ENCODE data around the gene CD48. TPM values are rescaled to one million over a fixed set of nuclear protein-coding genes. Genes with fewer than 3 reads are reported as not detected.

Gene CD48
- total and polyA plus RNA-seq, 2 donors (not counting 1 experiment from before 2014, with no cell fraction given) = 252 to 428 TPM

- H3K4me3 Mint-ChIP-seq = no peak overlapping the region
- WGBS (ENCODE audit: insufficient coverage) = no CpG with 5 or more reads among the region's 2 CpGs
These were observed 43.8 kb upstream of the CD48 start for GRCh38 chr1:160755461-160755860.

DNA sequence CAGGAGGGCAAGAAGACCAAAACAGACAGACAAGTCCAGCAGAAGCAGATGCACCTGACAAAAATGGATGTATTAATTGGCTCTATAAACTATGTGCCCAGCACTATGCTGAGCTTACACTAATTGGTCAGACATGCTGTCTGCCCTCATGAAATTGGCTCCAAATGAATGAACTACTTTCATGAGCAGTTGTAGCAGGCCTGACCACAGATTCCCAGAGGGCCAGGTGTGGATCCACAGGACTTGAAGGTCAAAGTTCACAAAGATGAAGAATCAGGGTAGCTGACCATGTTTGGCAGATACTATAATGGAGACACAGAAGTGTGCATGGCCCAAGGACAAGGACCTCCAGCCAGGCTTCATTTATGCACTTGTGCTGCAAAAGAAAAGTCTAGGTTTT lies 42.0 kb upstream of the CD48 start:
- Histone ChIP-seq H2AFZ (ENCODE audit: insufficient read depth, low read depth, low read length, poor library complexity, severe bottlenecking) (no peak overlapping the region), H3K9me3 (ENCODE audit: control extremely low read depth in 1 of 3, control insufficient read depth in 2 of 3, insufficient read depth in 1 of 3, low read length in 2 of 3) (no peaks in the 10 kb centered on the region), H4K20me1 (ENCODE audit: control insufficient read depth, insufficient read depth, low read length, poor library complexity, severe bottlenecking) (no peaks in the 10 kb centered on the region), H3K4me1 (ENCODE audit: control insufficient read depth in 2 of 2, insufficient read depth in 2 of 2, low read length in 2 of 2) (no peaks in the 10 kb centered on the region), H3K27me3 (replicated peaks in 1 of 4; ENCODE audit: control extremely low read depth in 1 of 4, control insufficient read depth in 3 of 4, insufficient read depth in 4 of 4, low read length in 3 of 4) (no peaks in the 10 kb centered on the region), H3K27ac (ENCODE audit: low read length in 2 of 2) (no peak overlapping the region), H3K36me3 (replicated peaks in 1 of 2; ENCODE audit: control extremely low read depth in 1 of 2, control insufficient read depth in 1 of 2, extremely low read depth in 1 of 2, insufficient read depth in 2 of 2, low read length in 1 of 2) (peaks cover 0 to 8% of the 10 kb centered on the region in 2 experiments), H3K79me2 (ENCODE audit: control insufficient read depth, insufficient read depth, low read length) (no peaks in the 10 kb centered on the region), H3K9ac (ENCODE audit: low read length) (no peak overlapping the region), H3K4me3 (ENCODE audit: control extremely low read depth in 1 of 5, extremely low read depth in 1 of 5, insufficient read depth in 1 of 5, low read depth in 2 of 5, low read length in 4 of 5) (no peak overlapping the region), H3K4me2 (replicated peaks; ENCODE audit: low read depth, low read length, poor library complexity, severe bottlenecking) (no peak overlapping the region)
- ChIA-PET POLR2A (no interaction called here), CTCF (no interaction called here)
- DNase-seq = no peak
- Mint-ChIP-seq H3K27ac (no peak overlapping the region), H3K4me3 (no peak overlapping the region), H3K4me1 (peaks cover 15% of the 10 kb centered on the region), H3K9me3 (ENCODE audit: insufficient read depth) (no peaks in the 10 kb centered on the region), H3K27me3 (no peaks in the 10 kb centered on the region)
- no peak for ATAC-seq (ENCODE audit: low read depth)
- intact Hi-C loops (cut with micrococcal nuclease) = no loop called here
- TF ChIP-seq EZH2 (IDR thresholded peaks at IDR 0.05; ENCODE audit: borderline replicate concordance, insufficient read depth, low read depth, low read length, poor library complexity, severe bottlenecking) (no peak), CTCF (IDR thresholded peaks at IDR 0.05) (no peak)

More at GRCh38 chr1:160755461-160755860, 43.8 kb upstream of the CD48 start:
- H3K79me2 ChIP-seq (ENCODE audit: control insufficient read depth, insufficient read depth, low read length) = no peaks in the 10 kb centered on the region
- H3K27me3 ChIP-seq (replicated peaks in 1 of 4; ENCODE audit: control extremely low read depth in 1 of 4, control insufficient read depth in 3 of 4, insufficient read depth in 4 of 4, low read length in 3 of 4) = no peaks in the 10 kb centered on the region
- H3K27ac ChIP-seq (ENCODE audit: low read length in 2 of 2) = no peak overlapping the region
- H3K36me3 ChIP-seq (replicated peaks in 1 of 2; ENCODE audit: control extremely low read depth in 1 of 2, control insufficient read depth in 1 of 2, extremely low read depth in 1 of 2, insufficient read depth in 2 of 2, low read length in 1 of 2) = peaks cover 0 to 5% of the 10 kb centered on the region in 2 experiments
- H3K4me1 ChIP-seq (ENCODE audit: control insufficient read depth in 2 of 2, insufficient read depth in 2 of 2, low read length in 2 of 2) = no peaks in the 10 kb centered on the region
- H3K27ac Mint-ChIP-seq = no peak overlapping the region
- peaks cover 0 to under 1% (median 0%) of the 10 kb centered on the region in 3 donors for H3K9me3 ChIP-seq (ENCODE audit: control extremely low read depth in 1 of 3, control insufficient read depth in 2 of 3, insufficient read depth in 1 of 3, low read length in 2 of 3)
- ChIA-PET CTCF (interaction anchor here (1.1 to 1.8 kb wide), 5 partner anchors 20 to 196 kb away, joined by 3 to 6 read pairs (median 4); no protein-coding TSS in a partner anchor), POLR2A (interaction anchor here (0.6 kb wide), 1 partner anchor 65 kb away, joined by 6 read pairs; no protein-coding TSS in a partner anchor)
- no peak overlapping the region for H3K4me2 ChIP-seq (replicated peaks; ENCODE audit: low read depth, low read length, poor library complexity, severe bottlenecking)
- H4K20me1 ChIP-seq (ENCODE audit: control insufficient read depth, insufficient read depth, low read length, poor library complexity, severe bottlenecking) = no peaks in the 10 kb centered on the region
- H2AFZ ChIP-seq (ENCODE audit: insufficient read depth, low read depth, low read length, poor library complexity, severe bottlenecking) = no peak overlapping the region
- H3K4me1 Mint-ChIP-seq = peaks cover 12% of the 10 kb centered on the region
- no peak overlapping the region for H3K9ac ChIP-seq (ENCODE audit: low read length)
- TF ChIP-seq EZH2 (IDR thresholded peaks at IDR 0.05; ENCODE audit: borderline replicate concordance, insufficient read depth, low read depth, low read length, poor library complexity, severe bottlenecking) (no peak), CTCF (IDR thresholded peaks at IDR 0.05) (no peak)
- ATAC-seq (ENCODE audit: low read depth) (no peak), DNase-seq (no peak)
- no peak overlapping the region for H3K4me3 ChIP-seq (ENCODE audit: control extremely low read depth in 1 of 5, extremely low read depth in 1 of 5, insufficient read depth in 1 of 5, low read depth in 2 of 5, low read length in 4 of 5)
- no peaks in the 10 kb centered on the region for H3K27me3 Mint-ChIP-seq
- intact Hi-C loops (cut with micrococcal nuclease) = no loop called here
- H3K9me3 Mint-ChIP-seq (ENCODE audit: insufficient read depth) = no peaks in the 10 kb centered on the region
